Neural crest cell (in vitro differentiated cells): ENCODE data around the gene RAB3IL1. TPM values are rescaled to one million over a fixed set of nuclear protein-coding genes. Genes with fewer than 3 reads are reported as not detected.
A peak's percentile ranks its signal among the peaks of the same experiment; 100 is the strongest.

Experiments
- DNase-seq: peaks from one replicate; pipeline ENCODE4 v3.0.0; 2021; ENCODE audit warnings: low read depth, mixed read lengths, low spot score
- H3K27ac Mint-ChIP-seq: one replicate; pipeline ENCODE4 v1.8.0; 2021; ENCODE audit warnings: mild to moderate bottlenecking, mixed read lengths; ENCODE audit not compliant: unreplicated experiment
- H3K27me3 Mint-ChIP-seq: 2 replicates; pipeline ENCODE4 v1.8.0; 2021; ENCODE audit warnings: low read depth, mild to moderate bottlenecking, mixed read lengths
- H3K36me3 Mint-ChIP-seq: 2 replicates; pipeline ENCODE4 v1.8.0; 2021; ENCODE audit warnings: low read depth, mild to moderate bottlenecking, mixed read lengths
- H3K4me1 Mint-ChIP-seq: 2 replicates; pipeline ENCODE4 v1.8.0; 2021; ENCODE audit warnings: mixed read lengths
- H3K4me3 Mint-ChIP-seq: one replicate; pipeline ENCODE4 v1.8.0; 2021; ENCODE audit warnings: mild to moderate bottlenecking, mixed read lengths
- H3K9me3 Mint-ChIP-seq: 2 replicates; pipeline ENCODE4 v1.8.0; 2021; ENCODE audit warnings: mixed read lengths
- total RNA-seq: library from RNA; stranded (reverse); gene quantifications from 2 replicates; pipeline ENCODE4 v1.2.1, GENCODE V29; 2021
- TF ChIP-seq, protein P1 (sequence below): fragments of 200-600 bp; sonication (generic); conservative IDR thresholded peaks from 2 replicates; pipeline ENCODE4 v1.5.0; 2021; ENCODE audit warnings: antibody characterized with exemption, mild to moderate bottlenecking

Gene RAB3IL1
- total RNA-seq, 1 donor from 2014 or later, result 3.4 TPM

DNA sequence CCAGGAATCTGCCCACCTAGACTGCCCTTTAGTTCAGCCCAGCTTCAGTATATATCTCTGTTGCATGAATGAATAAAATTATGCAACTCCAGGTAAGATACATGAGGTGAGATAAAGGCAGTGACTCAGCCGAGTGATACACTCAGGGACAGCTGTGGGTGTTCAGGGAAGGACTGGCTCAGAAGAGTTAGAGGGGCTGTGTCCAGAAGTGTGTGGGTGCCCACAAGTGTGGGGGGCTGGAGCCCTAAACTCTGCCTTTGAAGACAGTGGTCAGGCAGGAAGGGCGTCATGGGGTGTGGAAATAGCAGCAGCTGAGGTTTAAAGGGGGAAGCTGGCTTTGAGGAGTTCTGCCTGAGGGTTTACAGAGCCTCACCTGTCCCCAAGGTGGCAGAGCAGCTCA is 41.7 kb upstream of the RAB3IL1 start:
- Mint-ChIP-seq H3K4me1 (peaks cover 12% of the 10 kb centered on the region), H3K4me3 (peak overlapping the region; percentile 64), H3K27ac (no peak overlapping the region), H3K9me3 (no peaks in the 10 kb centered on the region), H3K27me3 (peaks cover 28% of the 10 kb centered on the region), H3K36me3 (peaks cover 19% of the 10 kb centered on the region)
- TF ChIP-seq, protein P1, sequence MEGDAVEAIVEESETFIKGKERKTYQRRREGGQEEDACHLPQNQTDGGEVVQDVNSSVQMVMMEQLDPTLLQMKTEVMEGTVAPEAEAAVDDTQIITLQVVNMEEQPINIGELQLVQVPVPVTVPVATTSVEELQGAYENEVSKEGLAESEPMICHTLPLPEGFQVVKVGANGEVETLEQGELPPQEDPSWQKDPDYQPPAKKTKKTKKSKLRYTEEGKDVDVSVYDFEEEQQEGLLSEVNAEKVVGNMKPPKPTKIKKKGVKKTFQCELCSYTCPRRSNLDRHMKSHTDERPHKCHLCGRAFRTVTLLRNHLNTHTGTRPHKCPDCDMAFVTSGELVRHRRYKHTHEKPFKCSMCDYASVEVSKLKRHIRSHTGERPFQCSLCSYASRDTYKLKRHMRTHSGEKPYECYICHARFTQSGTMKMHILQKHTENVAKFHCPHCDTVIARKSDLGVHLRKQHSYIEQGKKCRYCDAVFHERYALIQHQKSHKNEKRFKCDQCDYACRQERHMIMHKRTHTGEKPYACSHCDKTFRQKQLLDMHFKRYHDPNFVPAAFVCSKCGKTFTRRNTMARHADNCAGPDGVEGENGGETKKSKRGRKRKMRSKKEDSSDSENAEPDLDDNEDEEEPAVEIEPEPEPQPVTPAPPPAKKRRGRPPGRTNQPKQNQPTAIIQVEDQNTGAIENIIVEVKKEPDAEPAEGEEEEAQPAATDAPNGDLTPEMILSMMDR, result no peak
- DNase-seq, result no peak

DNA sequence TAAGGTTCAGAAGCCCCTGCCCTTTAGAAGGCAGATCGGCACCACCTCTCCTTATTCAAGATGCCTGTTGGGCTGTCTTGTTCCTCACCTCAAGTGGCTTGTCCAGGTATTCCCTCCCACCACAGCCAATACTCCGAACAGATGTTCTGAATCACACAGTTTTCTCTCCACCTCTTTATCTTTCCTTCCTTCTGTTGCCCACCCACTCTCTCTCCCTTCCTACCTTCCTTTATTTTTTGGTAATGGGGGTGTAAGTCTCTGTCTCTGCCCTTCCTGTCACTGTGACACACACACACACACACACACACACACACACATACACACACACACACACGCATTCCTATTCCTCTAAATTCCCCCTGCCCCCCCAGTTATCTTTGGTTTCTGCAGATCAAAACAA is 41.2 kb upstream of the RAB3IL1 start:
- Mint-ChIP-seq H3K27me3 (peaks cover 33% of the 10 kb centered on the region), H3K36me3 (peaks cover 14% of the 10 kb centered on the region), H3K27ac (no peak overlapping the region), H3K9me3 (no peaks in the 10 kb centered on the region), H3K4me1 (peaks cover 7% of the 10 kb centered on the region), H3K4me3 (peak overlapping the region; percentile 41)
- no peak for DNase-seq
- TF ChIP-seq, protein P1, result no peak

DNA sequence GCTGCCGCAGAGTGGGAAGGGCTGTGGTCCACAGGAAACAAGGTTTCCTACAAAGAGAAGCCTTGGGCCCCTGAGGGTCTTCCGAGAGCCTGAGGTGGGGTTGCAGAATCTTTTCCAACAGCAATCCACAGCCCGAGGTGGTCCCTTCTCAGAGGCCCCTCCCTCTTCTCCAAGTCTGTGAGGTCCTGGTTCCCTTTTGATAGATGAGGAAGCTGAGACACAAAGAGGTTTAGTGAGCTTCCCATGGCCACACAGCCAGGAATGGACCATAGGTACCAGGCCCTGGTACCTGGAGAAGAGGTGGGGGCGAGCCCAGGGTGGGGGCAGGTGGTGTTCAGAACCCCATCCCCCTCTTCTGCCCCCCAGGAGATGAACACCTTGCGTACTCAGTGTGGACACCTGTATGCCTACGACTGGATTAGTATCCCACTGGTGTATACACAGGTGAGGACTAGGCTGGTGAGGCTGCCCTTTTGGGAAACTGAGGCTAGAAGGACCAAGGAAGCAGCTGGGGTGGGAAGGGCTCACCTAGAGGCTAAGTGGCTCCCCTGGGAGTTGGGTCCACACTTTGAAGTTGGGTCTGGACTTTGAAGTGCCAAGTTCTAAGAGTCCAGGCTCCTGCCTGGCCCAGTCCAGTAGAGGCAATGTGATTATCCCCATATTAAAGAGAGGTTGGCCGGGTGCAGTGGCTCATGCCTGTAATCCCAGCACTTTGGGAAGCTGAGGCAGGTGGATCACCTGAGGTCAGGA is 39.8 kb upstream of the RAB3IL1 start:
- H3K4me1 Mint-ChIP-seq, result no peaks in the 10 kb centered on the region
- DNase-seq, result no peak
- H3K27ac Mint-ChIP-seq, result no peak overlapping the region
- H3K36me3 Mint-ChIP-seq, result peaks cover 2% of the 10 kb centered on the region
- TF ChIP-seq, protein P1, result no peak
- peaks cover 33% of the 10 kb centered on the region for H3K27me3 Mint-ChIP-seq
- peak overlapping the region; percentile 27 for H3K4me3 Mint-ChIP-seq
- no peaks in the 10 kb centered on the region for H3K9me3 Mint-ChIP-seq

DNA sequence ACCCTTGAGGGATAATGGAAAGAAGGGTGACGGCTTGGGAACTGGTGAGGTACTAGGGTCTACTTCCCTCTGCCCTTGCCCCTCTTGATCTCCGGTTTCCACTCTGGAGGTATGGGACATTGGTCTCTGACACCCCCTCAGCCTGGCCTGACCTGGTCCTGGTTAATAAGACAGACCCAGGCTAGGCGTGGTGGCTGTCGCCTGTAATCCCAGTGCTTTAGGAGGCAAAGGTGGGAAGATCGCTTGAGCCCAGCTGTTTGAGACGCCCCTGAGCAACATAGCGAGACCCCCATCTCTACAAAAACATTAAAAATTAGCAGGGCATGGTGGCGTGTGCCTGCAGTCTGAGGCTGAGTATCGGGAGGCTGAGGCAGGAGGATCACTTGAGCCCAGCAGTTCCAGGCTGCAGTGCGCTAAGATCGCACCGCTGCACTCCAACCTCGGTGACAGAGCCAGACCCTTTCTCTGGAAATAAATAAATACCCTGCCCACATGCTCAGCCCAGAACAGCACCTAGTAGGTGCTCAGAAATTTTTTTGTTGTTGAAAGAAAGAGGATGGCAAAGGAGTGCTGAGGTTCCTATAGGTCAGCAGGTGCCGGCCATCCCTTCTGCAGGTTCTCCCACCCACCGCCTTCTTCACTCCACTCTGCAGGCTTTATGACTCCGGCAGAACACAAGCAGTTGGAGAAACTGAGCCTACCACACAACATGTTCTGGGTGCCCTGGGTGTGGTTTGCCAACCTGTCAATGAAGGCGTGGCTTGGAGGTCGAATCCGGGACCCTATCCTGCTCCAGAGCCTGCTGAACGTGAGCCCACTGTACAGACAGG is 39.0 kb upstream of the RAB3IL1 start:
- Mint-ChIP-seq H3K4me3 (no peak overlapping the region), H3K27ac (no peak overlapping the region), H3K36me3 (no peaks in the 10 kb centered on the region), H3K9me3 (no peaks in the 10 kb centered on the region), H3K4me1 (no peaks in the 10 kb centered on the region), H3K27me3 (peaks cover 33% of the 10 kb centered on the region)
- TF ChIP-seq, protein P1, result no peak
- no peak for DNase-seq

DNA sequence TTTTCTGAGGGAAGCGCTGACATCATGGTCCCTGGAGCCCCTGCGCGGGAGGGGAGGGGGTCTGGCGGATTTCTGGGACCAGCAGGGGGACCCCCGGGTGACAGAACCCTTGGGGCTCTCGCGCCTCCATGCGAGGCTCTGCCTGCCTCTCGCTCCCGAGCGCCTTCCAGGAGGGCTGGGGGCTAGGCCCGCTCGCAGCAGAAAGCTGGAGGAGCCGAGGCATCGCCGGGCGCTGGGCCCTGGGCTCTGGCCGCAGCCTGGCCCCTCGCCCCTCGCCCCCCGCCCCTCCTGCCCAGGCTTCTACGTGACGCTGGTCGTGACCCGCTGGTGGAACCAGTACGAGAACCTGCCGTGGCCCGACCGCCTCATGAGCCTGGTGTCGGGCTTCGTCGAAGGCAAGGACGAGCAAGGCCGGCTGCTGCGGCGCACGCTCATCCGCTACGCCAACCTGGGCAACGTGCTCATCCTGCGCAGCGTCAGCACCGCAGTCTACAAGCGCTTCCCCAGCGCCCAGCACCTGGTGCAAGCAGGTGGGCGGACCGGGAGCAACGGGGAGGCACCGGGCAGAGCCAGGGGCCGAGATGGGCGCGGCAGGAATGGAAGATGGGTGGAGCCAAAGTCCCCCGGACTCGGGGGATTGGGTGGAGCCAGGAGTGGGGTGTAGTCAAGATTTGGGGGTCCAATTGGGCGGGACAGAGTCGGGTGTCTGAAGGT is 38.2 kb upstream of the RAB3IL1 start:
- Mint-ChIP-seq H3K36me3 (no peaks in the 10 kb centered on the region), H3K4me3 (no peak overlapping the region), H3K27ac (no peak overlapping the region), H3K9me3 (no peaks in the 10 kb centered on the region), H3K27me3 (peaks cover 33% of the 10 kb centered on the region), H3K4me1 (no peaks in the 10 kb centered on the region)
- no peak for DNase-seq
- TF ChIP-seq, protein P1, result no peak
